ENCODE measurements around the gene SPRR5. TPM values are rescaled to one million over a fixed set of nuclear protein-coding genes. Genes with fewer than 3 reads are reported as not detected.
A peak's percentile ranks its signal among the peaks of the same experiment; 100 is the strongest.

Gene SPRR5
- total RNA-seq, 1 experiment from 2014 or later: not detected

DNA sequence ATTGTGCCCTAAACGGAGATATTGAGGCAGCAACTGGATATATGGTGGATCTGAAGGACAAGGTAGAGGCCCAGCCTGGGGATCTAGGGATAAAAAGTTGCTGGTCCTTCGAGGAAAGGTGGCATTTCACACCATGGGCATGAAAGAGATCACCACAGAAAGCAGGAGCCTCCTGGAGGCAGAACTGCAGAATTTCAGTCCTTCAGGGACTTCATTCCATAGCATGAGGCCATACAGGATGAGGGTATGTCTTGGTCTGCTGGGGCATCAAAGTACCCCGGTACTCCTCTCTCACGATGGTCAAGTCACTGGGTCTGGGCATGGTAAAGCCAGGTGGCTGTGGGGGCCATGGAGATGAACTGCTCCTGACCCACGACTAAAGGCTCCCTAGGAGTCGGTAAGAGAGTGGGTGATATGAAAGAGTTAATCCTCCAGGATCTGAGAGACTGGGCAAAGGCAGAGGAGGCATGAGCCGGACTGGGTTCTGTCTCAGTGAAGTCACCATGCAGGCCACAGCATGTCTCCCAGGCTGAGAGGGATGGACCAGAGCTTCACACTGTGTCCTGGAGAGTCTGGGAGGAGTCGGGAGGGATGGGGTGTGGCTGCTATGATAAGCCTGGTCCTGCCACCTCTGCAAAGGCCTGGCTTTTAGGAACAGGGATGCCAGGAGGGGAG lies 5.8 kb upstream of the SPRR5 start:
- ChIA-PET CTCF (no interaction called here), POLR2A (ENCODE audit: unreplicated experiment) (no interaction called here)
- DNase-seq: no peak
- intact Hi-C loops (cut with micrococcal nuclease; ENCODE audit: unreplicated experiment): no loop called here
- H3K9me3 ChIP-seq (ENCODE audit: insufficient read depth, low read depth): no peaks in the 10 kb centered on the region
- H3K79me2 ChIP-seq (ENCODE audit: low read depth): no peaks in the 10 kb centered on the region
- H3K4me3 ChIP-seq: no peak overlapping the region
- H3K4me1 ChIP-seq (replicated peaks; ENCODE audit: insufficient read depth): no peaks in the 10 kb centered on the region
- H3K36me3 ChIP-seq (ENCODE audit: low read depth): no peaks in the 10 kb centered on the region
- H3F3A ChIP-seq (ENCODE audit: insufficient read depth, low read depth): no peaks in the 10 kb centered on the region
- H3K4me2 ChIP-seq: no peak overlapping the region
- no peak overlapping the region for H3K27ac ChIP-seq
- no peak overlapping the region for H2AFZ ChIP-seq
- H4K20me1 ChIP-seq (ENCODE audit: insufficient read depth): no peaks in the 10 kb centered on the region
- no TSS peak for BruUV-seq (replicated peaks)
- no peak for TF ChIP-seq EZH2 (IDR thresholded peaks at IDR 0.05; ENCODE audit: low read depth)
- TF ChIP-seq CTCF (conservative IDR thresholded peaks at IDR 0.05): 0 out of 2 replicates have a peak, but pooled peaks have one; percentile 31
- H3K27me3 ChIP-seq (ENCODE audit: insufficient read depth, low read depth): no peaks in the 10 kb centered on the region
- no peaks in the 10 kb centered on the region for H3K9me2 ChIP-seq (ENCODE audit: insufficient read depth)

GRCh38 chr1:152942161-152942560 lies 4.8 kb upstream of the SPRR5 start:
- ChIA-PET CTCF (no interaction called here), POLR2A (ENCODE audit: unreplicated experiment) (no interaction called here)
- no peak overlapping the region for H3K4me3 ChIP-seq
- H3K27ac ChIP-seq: no peak overlapping the region
- TF ChIP-seq CTCF (conservative IDR thresholded peaks at IDR 0.05) (no peak), EZH2 (IDR thresholded peaks at IDR 0.05; ENCODE audit: low read depth) (no peak)
- no peak overlapping the region for H3K4me2 ChIP-seq
- no peaks in the 10 kb centered on the region for H3K9me2 ChIP-seq (ENCODE audit: insufficient read depth)
- intact Hi-C loops (cut with micrococcal nuclease; ENCODE audit: unreplicated experiment): no loop called here
- DNase-seq: no peak
- H2AFZ ChIP-seq: no peak overlapping the region
- H4K20me1 ChIP-seq (ENCODE audit: insufficient read depth): no peaks in the 10 kb centered on the region
- no TSS peak for BruUV-seq (replicated peaks)
- H3K36me3 ChIP-seq (ENCODE audit: low read depth): no peaks in the 10 kb centered on the region
- H3F3A ChIP-seq (ENCODE audit: insufficient read depth, low read depth): no peaks in the 10 kb centered on the region
- no peaks in the 10 kb centered on the region for H3K27me3 ChIP-seq (ENCODE audit: insufficient read depth, low read depth)
- no peaks in the 10 kb centered on the region for H3K4me1 ChIP-seq (replicated peaks; ENCODE audit: insufficient read depth)
- H3K79me2 ChIP-seq (ENCODE audit: low read depth): no peaks in the 10 kb centered on the region
- H3K9me3 ChIP-seq (ENCODE audit: insufficient read depth, low read depth): no peaks in the 10 kb centered on the region

- POLR2A ChIA-PET (ENCODE audit: unreplicated experiment): no interaction called here
- Histone ChIP-seq H3K27me3 (ENCODE audit: insufficient read depth, low read depth) (no peaks in the 10 kb centered on the region), H2AFZ (no peak overlapping the region), H3K79me2 (ENCODE audit: low read depth) (no peaks in the 10 kb centered on the region), H3K36me3 (ENCODE audit: low read depth) (no peaks in the 10 kb centered on the region), H3K4me3 (no peak overlapping the region), H3F3A (ENCODE audit: insufficient read depth, low read depth) (no peaks in the 10 kb centered on the region), H3K27ac (no peak overlapping the region), H4K20me1 (ENCODE audit: insufficient read depth) (no peaks in the 10 kb centered on the region), H3K9me3 (ENCODE audit: insufficient read depth, low read depth) (no peaks in the 10 kb centered on the region), H3K9me2 (ENCODE audit: insufficient read depth) (no peaks in the 10 kb centered on the region), H3K4me1 (replicated peaks; ENCODE audit: insufficient read depth) (no peaks in the 10 kb centered on the region), H3K4me2 (no peak overlapping the region)
- intact Hi-C loops (cut with micrococcal nuclease; ENCODE audit: unreplicated experiment): no loop called here
- DNase-seq: no peak
- TF ChIP-seq EZH2 (IDR thresholded peaks at IDR 0.05; ENCODE audit: low read depth) (no peak), CTCF (conservative IDR thresholded peaks at IDR 0.05) (no peak)
- no TSS peak for BruUV-seq (replicated peaks)
- CTCF ChIA-PET: no interaction called here
Measured at GRCh38 chr1:152946248-152946647, 758 bp upstream of the SPRR5 start.
